Dendritic cell treated with granulocyte-macrophage colony-stimulating factor and Interleukin-4, amounts not matched to agents 40 ng/mL and 50 ng/mL, for 4 days (primary cell): ENCODE measurements around the gene PRMT5.

Source experiments
- H3K27ac Mint-ChIP-seq: one replicate; pipeline ENCODE4 v1.8.0; 2022; ENCODE audit warnings: mild to moderate bottlenecking, mixed read lengths
- H3K27me3 Mint-ChIP-seq: one replicate; pipeline ENCODE4 v1.8.0; 2022; ENCODE audit warnings: mild to moderate bottlenecking, mixed read lengths
- H3K36me3 Mint-ChIP-seq: one replicate; pipeline ENCODE4 v1.8.0; 2022; ENCODE audit warnings: low read depth, mixed read lengths
- H3K4me1 Mint-ChIP-seq: one replicate; pipeline ENCODE4 v1.8.0; 2022; ENCODE audit warnings: low read depth, mixed read lengths
- H3K4me3 Mint-ChIP-seq: one replicate; pipeline ENCODE4 v1.8.0; 2022; ENCODE audit warnings: mild to moderate bottlenecking, moderate library complexity, mixed read lengths
- H3K9me3 Mint-ChIP-seq: one replicate; pipeline ENCODE4 v1.8.0; 2022; ENCODE audit warnings: mixed read lengths
- intact Hi-C: fragments of 100-400 bp; cut with micrococcal nuclease; formaldehyde crosslinking; loops from one replicate; pipeline ENCODE4 v1.15.0; 2022

The PRMT5 gene

GRCh38 chr14:22884738-22885523 lies 44.2 kb downstream of the PRMT5 start:
- no peak overlapping the region for H3K4me3 Mint-ChIP-seq

GRCh38 chr14:22884076-22884737 lies 45.0 kb downstream of the PRMT5 start:
- H3K4me1 Mint-ChIP-seq: peaks cover 52% of the 10 kb centered on the region
- H3K27ac Mint-ChIP-seq: peak overlapping the region; percentile 71
- peaks cover 5% of the 10 kb centered on the region for H3K36me3 Mint-ChIP-seq
- no peaks in the 10 kb centered on the region for H3K9me3 Mint-ChIP-seq
- intact Hi-C loops: no loop called here
- no peak overlapping the region for H3K4me3 Mint-ChIP-seq
- H3K27me3 Mint-ChIP-seq: peaks cover 32% of the 10 kb centered on the region

More at GRCh38 chr14:22884738-22885523, 44.2 kb downstream of the PRMT5 start:
- intact Hi-C loops: no loop called here
- Mint-ChIP-seq H3K27ac (peak overlapping the region; percentile 71), H3K9me3 (no peaks in the 10 kb centered on the region), H3K4me1 (peaks cover 52% of the 10 kb centered on the region), H3K27me3 (peaks cover 32% of the 10 kb centered on the region), H3K36me3 (no peaks in the 10 kb centered on the region)

GRCh38 chr14:22883173-22883976 lies 45.8 kb downstream of the PRMT5 start, which contains the start of gene REM2:
Gene REM2 (plus strand): TSS chr14:22883222. CDS start chr14:22883288, 66 bp downstream.
- peak within 1 kb of the TSS; percentile 71 for H3K27ac Mint-ChIP-seq
- H3K4me1 Mint-ChIP-seq: peaks cover 52% of the 10 kb centered on the region
- intact Hi-C loops: no loop called here
- H3K36me3 Mint-ChIP-seq: peaks cover 14% of the 10 kb centered on the region
- H3K4me3 Mint-ChIP-seq: peak within 1 kb of the TSS; percentile 39
- H3K27me3 Mint-ChIP-seq: peaks cover 32% of the 10 kb centered on the region
- no peaks in the 10 kb centered on the region for H3K9me3 Mint-ChIP-seq

- intact Hi-C loops: no loop called here
- peak overlapping the region; percentile 71 for H3K27ac Mint-ChIP-seq
- H3K27me3 Mint-ChIP-seq: peaks cover 30% of the 10 kb centered on the region
- no peak overlapping the region for H3K4me3 Mint-ChIP-seq
- peaks cover 52% of the 10 kb centered on the region for H3K4me1 Mint-ChIP-seq
- H3K36me3 Mint-ChIP-seq: peaks cover 21% of the 10 kb centered on the region
- H3K9me3 Mint-ChIP-seq: no peaks in the 10 kb centered on the region
Observed at GRCh38 chr14:22882529-22883172, 46.5 kb downstream of the PRMT5 start.

GRCh38 chr14:22882064-22882463 lies 47.1 kb downstream of the PRMT5 start:
- peaks cover 27% of the 10 kb centered on the region for H3K36me3 Mint-ChIP-seq
- H3K27me3 Mint-ChIP-seq: peaks cover 28% of the 10 kb centered on the region
- H3K4me3 Mint-ChIP-seq: no peak overlapping the region
- intact Hi-C loops: no loop called here
- H3K4me1 Mint-ChIP-seq: peaks cover 49% of the 10 kb centered on the region
- peak overlapping the region; percentile 23 for H3K27ac Mint-ChIP-seq
- H3K9me3 Mint-ChIP-seq: no peaks in the 10 kb centered on the region

- Mint-ChIP-seq H3K36me3 (peaks cover 62% of the 10 kb centered on the region), H3K27me3 (peaks cover 13% of the 10 kb centered on the region), H3K27ac (no peak overlapping the region), H3K9me3 (no peaks in the 10 kb centered on the region), H3K4me1 (peaks cover 26% of the 10 kb centered on the region), H3K4me3 (no peak overlapping the region)
- intact Hi-C loops: no loop called here
Observed at GRCh38 chr14:22878271-22879246, 50.6 kb downstream of the PRMT5 start.

- Mint-ChIP-seq H3K27me3 (peaks cover 4% of the 10 kb centered on the region), H3K4me1 (peaks cover 24% of the 10 kb centered on the region), H3K27ac (no peak overlapping the region), H3K4me3 (no peak overlapping the region), H3K36me3 (peaks cover 76% of the 10 kb centered on the region), H3K9me3 (no peaks in the 10 kb centered on the region)
- intact Hi-C loops: no loop called here
Observed at GRCh38 chr14:22877000-22877501, 52.1 kb downstream of the PRMT5 start.

- no peaks in the 10 kb centered on the region for H3K9me3 Mint-ChIP-seq
- no peak overlapping the region for H3K4me3 Mint-ChIP-seq
- H3K27ac Mint-ChIP-seq: no peak overlapping the region
- peaks cover 19% of the 10 kb centered on the region for H3K4me1 Mint-ChIP-seq
- intact Hi-C loops: no loop called here
- H3K36me3 Mint-ChIP-seq: peaks cover 76% of the 10 kb centered on the region
- H3K27me3 Mint-ChIP-seq: no peaks in the 10 kb centered on the region
Observed at GRCh38 chr14:22875748-22876319, 53.3 kb downstream of the PRMT5 start.

GRCh38 chr14:22875003-22875747 lies 54.0 kb downstream of the PRMT5 start:
- Mint-ChIP-seq H3K36me3 (peaks cover 76% of the 10 kb centered on the region), H3K4me3 (no peak overlapping the region), H3K9me3 (no peaks in the 10 kb centered on the region), H3K27me3 (no peaks in the 10 kb centered on the region), H3K4me1 (peaks cover 19% of the 10 kb centered on the region), H3K27ac (no peak overlapping the region)
- intact Hi-C loops: no loop called here

GRCh38 chr14:22872833-22873520 lies 56.2 kb downstream of the PRMT5 start:
- Mint-ChIP-seq H3K4me3 (peak overlapping the region; percentile 85), H3K27me3 (no peaks in the 10 kb centered on the region), H3K36me3 (peaks cover 59% of the 10 kb centered on the region), H3K27ac (peak overlapping the region; percentile 87), H3K4me1 (peaks cover 19% of the 10 kb centered on the region), H3K9me3 (no peaks in the 10 kb centered on the region)
- intact Hi-C loops: loop anchor here (1.0 kb wide), 1 partner anchor 27 kb away; no protein-coding TSS in a partner anchor

- Mint-ChIP-seq H3K9me3 (no peaks in the 10 kb centered on the region), H3K27ac (peak overlapping the region; percentile 87), H3K4me1 (peaks cover 19% of the 10 kb centered on the region), H3K27me3 (no peaks in the 10 kb centered on the region), H3K36me3 (peaks cover 51% of the 10 kb centered on the region), H3K4me3 (peak overlapping the region; percentile 85)
- intact Hi-C loops: loop anchor here (1.0 kb wide), 1 partner anchor 28 kb away; no protein-coding TSS in a partner anchor
Observed at GRCh38 chr14:22872033-22872832, 56.9 kb downstream of the PRMT5 start.
